Posterior vena cava (tissue), 2 donors: ENCODE results near the gene ETV6. TPM values are rescaled to one million over a fixed set of nuclear protein-coding genes. Genes with fewer than 3 reads are reported as not detected.

Experiments used
- DNase-seq: peaks from one replicate; pipeline ENCODE4 v3.0.0-alpha.2; 2020; ENCODE audit warnings: low spot score
- intact Hi-C, 2 donors: fragments of 100-400 bp; cut with DNase I; formaldehyde crosslinking; loops; one replicate each; pipeline versions ENCODE4 v1.14.1 to v1.14.2; 2022 to 2023
- total RNA-seq, 2 donors: library from RNA; stranded (reverse); fragmentation: NEBNext Ultra II Directional; extraction: Animal tissue kit (Norgen Biotek cat#: 25700); gene quantifications; one replicate each; pipeline ENCODE4 v1.2.1, GENCODE V29; 2021
- donor health status: DM: yes; HTN: yes; CAD: no.
- donor health status: DM: yes; HTN: yes; CAD: no.

ETV6 gene
- total RNA-seq, 2 donors from 2014 or later, result 60.3 to 65.7 TPM

GRCh38 chr12:11745113-11745512 lies 95.6 kb downstream of the ETV6 start:
- intact Hi-C loops, result no loop called here
- no peak for DNase-seq

GRCh38 chr12:11746024-11746771 lies 96.7 kb downstream of the ETV6 start:
- DNase-seq, result no peak
- intact Hi-C loops, result no loop called here

DNA sequence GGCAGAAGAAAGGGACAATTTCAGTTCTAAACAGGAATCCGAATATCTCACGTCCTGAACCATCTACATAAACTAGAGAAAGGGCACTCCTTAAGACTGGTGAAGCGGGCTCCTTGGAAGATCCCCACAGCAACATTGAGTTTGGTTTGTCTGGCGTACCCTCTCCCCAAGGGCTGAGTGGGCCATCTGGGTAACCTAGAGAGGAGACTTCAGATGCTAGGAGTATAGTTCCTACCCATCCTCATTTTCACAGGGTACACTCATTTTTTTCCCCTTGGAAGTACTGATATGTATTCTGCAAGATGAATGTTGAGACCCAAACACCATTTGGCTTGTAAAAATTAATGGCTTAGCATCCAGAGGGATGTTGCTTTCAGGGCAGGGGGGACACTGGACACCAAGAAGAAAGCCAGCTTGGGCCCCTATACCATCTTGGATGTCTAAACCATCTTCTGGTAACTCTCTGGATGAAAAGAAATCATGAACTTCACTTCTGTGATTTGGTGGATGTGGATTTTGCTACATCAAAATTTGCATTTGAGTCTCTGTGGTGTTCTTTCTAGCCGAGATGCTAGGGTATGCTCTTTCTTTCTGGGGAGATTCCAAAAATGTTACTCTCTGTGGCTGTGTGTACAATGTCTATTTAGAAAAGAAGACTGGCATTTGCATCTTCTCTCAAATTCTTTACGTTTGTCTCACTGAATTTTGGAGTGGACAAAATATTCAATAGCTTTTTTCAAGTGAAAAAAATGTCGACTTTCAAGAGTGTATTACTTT lies 97.7 kb downstream of the ETV6 start:
- intact Hi-C loops, result no loop called here
- DNase-seq, result no peak

GRCh38 chr12:11747969-11748368 lies 98.5 kb downstream of the ETV6 start:
- no peak for DNase-seq
- intact Hi-C loops, result no loop called here

DNA sequence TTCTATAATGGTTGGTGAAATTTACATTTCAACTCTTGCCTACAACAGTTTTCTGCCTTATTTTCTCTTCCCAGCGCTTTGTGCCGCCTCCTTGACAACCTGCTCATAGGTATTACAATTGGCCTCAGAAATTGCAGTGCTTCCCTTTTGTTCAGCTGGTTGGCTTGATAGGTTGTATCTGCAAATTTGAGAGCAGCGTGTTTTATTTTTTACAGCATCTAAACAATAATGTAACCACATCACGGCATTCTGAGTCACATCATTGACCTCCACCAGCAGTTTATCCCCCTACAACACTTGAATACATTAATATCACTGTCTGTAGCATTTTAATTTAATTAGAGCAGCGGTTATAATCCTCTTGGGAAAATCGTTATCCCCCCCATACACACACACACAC lies 99.4 kb downstream of the ETV6 start:
- no peak for DNase-seq
- intact Hi-C loops, result no loop called here

- DNase-seq, result peak; percentile 85
- intact Hi-C loops, result loop anchor here (5.0 to 10.0 kb wide), 3 partner anchors 45 to 98 kb away; no protein-coding TSS in a partner anchor
These were observed 100.6 kb downstream of the ETV6 start for GRCh38 chr12:11749943-11750690.

- DNase-seq, result no peak
- intact Hi-C loops, result loop anchor here (5.0 to 10.0 kb wide), 3 partner anchors 48 to 100 kb away; no protein-coding TSS in a partner anchor
These were observed 103.1 kb downstream of the ETV6 start for GRCh38 chr12:11752403-11753149.

- intact Hi-C loops, result loop anchor here (5.0 to 10.0 kb wide), 3 partner anchors 48 to 101 kb away; no protein-coding TSS in a partner anchor
- DNase-seq, result no peak
These were observed 103.7 kb downstream of the ETV6 start for GRCh38 chr12:11753150-11753499.

DNA sequence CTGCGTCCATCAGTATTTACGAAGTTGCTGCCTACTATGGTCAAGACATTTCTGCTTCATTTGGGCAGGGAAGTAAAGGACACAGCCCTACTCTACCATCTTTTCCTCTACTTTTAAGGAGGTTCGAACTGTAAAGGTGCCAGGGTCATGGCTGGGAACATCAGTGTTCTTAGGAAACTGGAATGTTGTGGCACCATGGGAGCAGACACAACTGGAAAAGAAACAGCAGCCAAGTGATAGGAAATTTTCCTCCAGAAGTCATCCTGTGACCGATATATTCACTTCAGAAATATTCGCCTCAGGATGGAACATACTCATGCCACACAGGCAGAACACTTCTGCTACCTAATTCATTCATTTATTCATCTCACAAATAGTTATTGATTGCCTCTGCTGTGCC lies 104.4 kb downstream of the ETV6 start:
- intact Hi-C loops, result loop anchor here (5.0 to 10.0 kb wide), 3 partner anchors 49 to 102 kb away; no protein-coding TSS in a partner anchor
- DNase-seq, result no peak

- intact Hi-C loops, result loop anchor here (5.0 to 10.0 kb wide), 3 partner anchors 49 to 102 kb away; no protein-coding TSS in a partner anchor
- DNase-seq, result no peak
These were observed 104.8 kb downstream of the ETV6 start for GRCh38 chr12:11754256-11754655.

DNA sequence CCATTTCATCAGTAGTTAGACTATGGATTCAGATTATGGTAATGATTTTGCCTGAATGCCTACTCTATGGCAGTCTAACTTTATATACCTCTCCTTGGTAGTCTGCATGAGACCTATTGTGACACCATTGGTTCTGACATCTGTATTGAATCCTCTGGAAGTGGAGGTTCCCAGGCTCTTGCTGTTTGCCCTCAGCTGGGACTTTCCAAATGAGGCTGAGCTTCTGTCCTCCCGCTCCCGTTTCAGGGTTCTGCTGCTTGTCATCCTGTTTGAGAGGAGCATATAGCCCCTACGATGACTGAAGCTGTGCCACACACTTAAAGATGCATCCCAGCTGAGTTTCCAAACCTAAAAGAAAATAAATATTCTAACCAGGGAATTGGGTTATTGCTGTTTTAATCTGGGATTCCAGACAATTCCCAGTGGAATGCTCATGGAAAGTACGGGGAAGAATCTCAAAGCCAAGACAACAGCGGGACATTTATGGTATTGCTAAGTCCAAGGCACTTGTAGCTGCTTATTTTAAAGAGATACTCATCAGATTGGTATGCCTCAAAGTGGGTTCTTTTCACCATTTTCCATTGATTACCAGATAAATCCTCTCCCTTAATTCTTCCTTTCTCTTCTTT lies 105.9 kb downstream of the ETV6 start:
- intact Hi-C loops, result loop anchor here in 1 of 2 donors (10.0 kb wide), 2 partner anchors 51 to 101 kb away; no protein-coding TSS in a partner anchor
- no peak for DNase-seq

DNA sequence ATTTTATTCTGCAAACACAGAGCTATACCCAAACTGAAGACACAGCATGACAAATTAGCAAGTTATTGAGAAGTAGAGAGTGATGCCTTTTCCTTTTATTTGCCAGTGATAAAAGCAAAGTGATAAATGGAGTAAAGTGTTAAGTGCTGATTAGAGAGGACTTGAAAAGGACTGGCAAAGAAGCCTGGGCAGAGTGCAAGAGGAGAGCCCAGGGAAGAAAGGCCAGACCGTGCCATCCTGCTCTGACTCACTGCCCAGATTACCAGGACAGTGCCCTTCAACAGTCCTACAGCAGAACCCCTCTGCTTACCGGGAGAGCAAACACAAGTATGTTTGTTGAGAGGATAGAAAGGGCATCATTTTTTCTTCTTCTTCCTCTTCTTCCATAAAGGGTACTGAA lies 106.5 kb downstream of the ETV6 start:
- no peak for DNase-seq
- intact Hi-C loops, result loop anchor here in 1 of 2 donors (10.0 kb wide), 2 partner anchors 51 to 101 kb away; no protein-coding TSS in a partner anchor

DNA sequence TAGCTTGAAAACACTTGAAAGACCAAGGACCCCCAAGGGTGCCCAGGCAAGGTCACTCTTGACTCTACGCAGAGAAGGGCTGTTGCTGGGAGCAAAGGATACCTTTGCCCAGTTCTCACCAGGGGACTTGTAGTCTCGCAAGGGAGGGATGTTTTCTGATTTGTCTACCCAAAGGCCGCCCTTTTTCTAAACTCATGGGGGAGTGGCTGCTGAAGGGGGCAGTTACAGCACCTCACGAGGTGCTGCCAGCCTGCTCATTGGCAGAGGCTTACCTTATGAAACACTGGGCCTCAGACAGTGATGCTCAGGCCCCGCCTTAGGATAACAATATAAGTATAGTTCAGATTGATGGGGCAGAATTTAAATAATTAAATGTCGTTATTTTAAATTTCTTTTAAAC lies 107.0 kb downstream of the ETV6 start:
- no peak for DNase-seq
- intact Hi-C loops, result loop anchor here in 1 of 2 donors (10.0 kb wide), 2 partner anchors 52 to 102 kb away; no protein-coding TSS in a partner anchor

- DNase-seq, result no peak
These were observed 107.6 kb downstream of the ETV6 start for GRCh38 chr12:11757095-11757494.

GRCh38 chr12:11757531-11757930 lies 108.1 kb downstream of the ETV6 start:
- no peak for DNase-seq
- intact Hi-C loops, result loop anchor here in 1 of 2 donors (10.0 kb wide), 2 partner anchors 53 to 103 kb away; no protein-coding TSS in a partner anchor

More at GRCh38 chr12:11757095-11757494, 107.6 kb downstream of the ETV6 start:
- intact Hi-C loops, result loop anchor here in 1 of 2 donors (10.0 kb wide), 2 partner anchors 52 to 102 kb away; no protein-coding TSS in a partner anchor

- intact Hi-C loops, result loop anchor here in 1 of 2 donors (10.0 kb wide), 2 partner anchors 53 to 103 kb away; no protein-coding TSS in a partner anchor
- no peak for DNase-seq
These were observed 108.6 kb downstream of the ETV6 start for GRCh38 chr12:11758087-11758486.

- intact Hi-C loops, result loop anchor here in 1 of 2 donors (10.0 kb wide), 2 partner anchors 54 to 104 kb away; no protein-coding TSS in a partner anchor
- DNase-seq, result no peak
These were observed 109.3 kb downstream of the ETV6 start for GRCh38 chr12:11758510-11759493.
